22Rv1 (cell line): ENCODE data around the gene CLEC7A.

Experiments used
- H3K27ac ChIP-seq: fragments of 450-650 bp; 2 replicates; pipeline ENCODE4 v1.5.1; 2017
- CTCF ChIP-seq: fragments of 450-650 bp; IDR thresholded peaks from 2 replicates; pipeline ENCODE4 v1.5.1; 2017; ENCODE audit warnings: mild to moderate bottlenecking
- ZFX ChIP-seq: fragments of 450-650 bp; IDR thresholded peaks from 2 replicates; pipeline ENCODE4 v1.6.1; 2017; ENCODE audit warnings: antibody characterized with exemption, borderline replicate concordance

Gene CLEC7A

GRCh38 chr12:10069099-10069498, 60.9 kb downstream of the CLEC7A start:
- TF ChIP-seq ZFX (no peak), CTCF (no peak)
- no peak overlapping the region for H3K27ac ChIP-seq

DNA sequence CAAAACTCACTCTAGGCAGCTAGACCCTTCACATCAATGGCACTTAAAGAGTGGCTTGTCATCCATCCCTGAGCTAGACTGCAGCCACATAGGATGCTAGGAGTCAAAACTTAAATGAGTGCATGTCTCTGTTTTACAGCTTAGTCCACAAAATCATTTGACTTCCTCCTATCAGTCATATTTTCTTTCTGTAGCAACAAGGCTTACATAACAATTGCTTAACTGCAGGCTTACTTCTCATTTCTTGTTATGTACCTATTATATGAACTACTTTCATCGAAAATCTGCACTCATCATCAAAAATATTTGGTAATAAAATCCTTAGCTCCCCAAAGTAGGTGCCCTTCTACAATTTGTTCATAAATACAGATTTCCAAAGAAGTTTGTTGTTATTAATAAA, 61.4 kb downstream of the CLEC7A start:
- no peak overlapping the region for H3K27ac ChIP-seq
- no peak for TF ChIP-seq CTCF
- TF ChIP-seq ZFX = no peak

GRCh38 chr12:10067942-10068341, 62.1 kb downstream of the CLEC7A start:
- no peak for TF ChIP-seq ZFX
- TF ChIP-seq CTCF = no peak
- no peak overlapping the region for H3K27ac ChIP-seq

- TF ChIP-seq ZFX (no peak), CTCF (no peak)
- H3K27ac ChIP-seq = no peak overlapping the region
Measured at GRCh38 chr12:10067264-10067663, 62.7 kb downstream of the CLEC7A start.
